ENCODE results near the gene CYB5RL.
"Not testable (repeated sequence)": the region's sequence is repeated elsewhere in the genome, so short reads cannot be mapped to it uniquely, and the experiment has no call there.

Gene CYB5RL

GRCh38 chr1:54225986-54226559, 26.2 kb upstream of the CYB5RL start:
- DNase-seq = no peak

GRCh38 chr1:54225378-54225777, 25.5 kb upstream of the CYB5RL start:
- DNase-seq = no peak

- no peak for DNase-seq
These were observed 24.4 kb upstream of the CYB5RL start for GRCh38 chr1:54224233-54224632.

- DNase-seq = no peak
These were observed 23.8 kb upstream of the CYB5RL start for GRCh38 chr1:54223441-54224202.

- no peak for DNase-seq
These were observed 22.9 kb upstream of the CYB5RL start for GRCh38 chr1:54222711-54223110.

GRCh38 chr1:54221867-54222484, 22.1 kb upstream of the CYB5RL start:
- no peak for DNase-seq

- no peak for DNase-seq
These were observed 21.4 kb upstream of the CYB5RL start for GRCh38 chr1:54221113-54221834.

GRCh38 chr1:54220004-54220811, 20.4 kb upstream of the CYB5RL start:
- DNase-seq = peak; percentile 57

- no peak for DNase-seq
These were observed 19.8 kb upstream of the CYB5RL start for GRCh38 chr1:54219688-54220003.

- no peak for DNase-seq
These were observed 19.3 kb upstream of the CYB5RL start for GRCh38 chr1:54218883-54219687.

GRCh38 chr1:54215523-54215922, 15.7 kb upstream of the CYB5RL start:
- no peak for DNase-seq

GRCh38 chr1:54212872-54213271, 13.0 kb upstream of the CYB5RL start:
- DNase-seq = no peak

- DNase-seq = not testable (repeated sequence)
These were observed 8.1 kb upstream of the CYB5RL start for GRCh38 chr1:54207896-54208295.

- no peak for DNase-seq
These were observed 7.5 kb upstream of the CYB5RL start for GRCh38 chr1:54207287-54207686.

GRCh38 chr1:54204199-54204598, 4.4 kb upstream of the CYB5RL start:
- DNase-seq = no peak

GRCh38 chr1:54200519-54200997, 728 bp upstream of the CYB5RL start:
- no peak for DNase-seq

- DNase-seq = no peak
These were observed 572 bp downstream of the CYB5RL start for GRCh38 chr1:54199151-54199764.

- DNase-seq = no peak
These were observed 6.4 kb downstream of the CYB5RL start for GRCh38 chr1:54193453-54193852.

GRCh38 chr1:54191525-54191924, 8.3 kb downstream of the CYB5RL start:
- DNase-seq = no peak

- DNase-seq = no peak
These were observed 9.3 kb downstream of the CYB5RL start for GRCh38 chr1:54190526-54190925.

GRCh38 chr1:54188291-54188690, 11.5 kb downstream of the CYB5RL start:
- no peak for DNase-seq
